Endothelial cell of umbilical vein (primary cell): ENCODE data around the gene ZNF618. TPM values are rescaled to one million over a fixed set of nuclear protein-coding genes. Genes with fewer than 3 reads are reported as not detected.

Experiments used
- BruUV-seq: library from RNA; stranded (reverse); fragments of 400-500 nt; replicated peaks from 2 replicates; lab custom pipeline; 2021; lab: Mats Ljungman, UMichigan
- CTCF ChIA-PET: fragments of 300-600, 350-600 bp; sonication (Branson Sonifier 250); formaldehyde crosslinking; loops from one replicate; lab custom pipeline; 2021; ENCODE audit warnings: antibody characterized with exemption, inconsistent platforms; lab: Charles Lee
- POLR2A ChIA-PET: fragments of 300-600, 350-600 bp; sonication (Branson Sonifier 250); formaldehyde crosslinking; loops from one replicate; lab custom pipeline; 2021; ENCODE audit warnings: antibody characterized with exemption, inconsistent platforms; lab: Charles Lee
- DNase-seq: peaks from one replicate; pipeline ENCODE4 v3.0.0-alpha.2; 2011; ENCODE audit warnings: low read depth, low spot score
- FAIRE-seq: peaks from 2 replicates; lab custom pipeline; 2011; peaks lifted over from hg19 to GRCh38; lab: Jason Lieb, UNC
- H2AFZ ChIP-seq: 2 replicates; pipeline ENCODE4 v1.6.0; 2012; ENCODE audit warnings: low read depth, low read length, control low read depth, inconsistent platforms
- H3K27ac ChIP-seq: 2 replicates; pipeline ENCODE4 v1.5.1; 2011; ENCODE audit warnings: low read depth, mild to moderate bottlenecking, control low read depth, low read length, moderate library complexity; ENCODE audit not compliant: insufficient read depth
- H3K27me3 ChIP-seq, 2 experiments: 2 replicates each; pipeline versions ENCODE4 v1.6.0 to v1.6.1; 2011; ENCODE audit warnings: low read length in 2 of 2, mixed read lengths in 1 of 2; ENCODE audit not compliant: control insufficient read depth in 2 of 2, insufficient read depth in 2 of 2
- H3K36me3 ChIP-seq, 2 experiments: 2 replicates in 1 of 2; 3 replicates in 1 of 2; pipeline ENCODE4 v1.5.1; 2011; ENCODE audit warnings: low read length in 2 of 2, mild to moderate bottlenecking in 1 of 2, moderate library complexity in 1 of 2; ENCODE audit not compliant: control insufficient read depth in 2 of 2, insufficient read depth in 2 of 2; ENCODE audit errors: extremely low read depth in 1 of 2
- H3K4me1 ChIP-seq: 3 replicates; pipeline ENCODE4 v1.5.1; 2011; ENCODE audit warnings: mild to moderate bottlenecking, low read length; ENCODE audit not compliant: control insufficient read depth, insufficient read depth; ENCODE audit errors: extremely low read depth
- H3K4me2 ChIP-seq: 2 replicates; pipeline ENCODE4 v1.6.1; 2011; ENCODE audit warnings: low read length, control low read depth, mixed read lengths; ENCODE audit not compliant: insufficient read depth
- H3K4me3 ChIP-seq, 3 experiments: fragments of 200-600 bp in 1 of 3; sonication (generic), shearing (Covaris generic) in 1 of 3; replicated peaks in 1 of 3; 2 replicates each; pipeline ENCODE4 v1.5.1; 2011 to 2016; ENCODE audit warnings: control low read depth in 3 of 3, low read length in 3 of 3, mild to moderate bottlenecking in 2 of 3, inconsistent platforms in 1 of 3, low read depth in 1 of 3, moderate library complexity in 1 of 3; ENCODE audit not compliant: insufficient read depth in 1 of 3
- H3K79me2 ChIP-seq: 2 replicates; pipeline ENCODE4 v1.6.0; 2012; ENCODE audit warnings: low read length, inconsistent platforms; ENCODE audit not compliant: control insufficient read depth, insufficient read depth
- H3K9ac ChIP-seq: replicated peaks from 2 replicates; pipeline ENCODE3; 2011; ENCODE audit warnings: low read length, control low read depth; ENCODE audit not compliant: insufficient read depth; ENCODE audit errors: extremely low read depth
- H3K9me1 ChIP-seq: replicated peaks from 3 replicates; pipeline ENCODE4 v1.6.0; 2011; ENCODE audit warnings: mild to moderate bottlenecking, low read length; ENCODE audit not compliant: control insufficient read depth, insufficient read depth; ENCODE audit errors: extremely low read depth
- H3K9me3 ChIP-seq: replicated peaks from 2 replicates; pipeline ENCODE4 v1.5.1; 2012; ENCODE audit warnings: low read length, inconsistent platforms; ENCODE audit not compliant: control insufficient read depth, insufficient read depth
- H4K20me1 ChIP-seq: replicated peaks from 2 replicates; pipeline ENCODE3; 2011; ENCODE audit warnings: mild to moderate bottlenecking, low read length; ENCODE audit not compliant: control insufficient read depth, insufficient read depth; ENCODE audit errors: extremely low read depth
- EZH2 ChIP-seq: IDR thresholded peaks from 2 replicates; pipeline ENCODE4 v1.6.1; 2012; ENCODE audit warnings: borderline replicate concordance, low read depth, mild to moderate bottlenecking, moderate library complexity, low read length, inconsistent platforms; ENCODE audit not compliant: severe bottlenecking
- FOS ChIP-seq: IDR thresholded peaks from 2 replicates; pipeline ENCODE4 v1.6.1; 2011; ENCODE audit warnings: mild to moderate bottlenecking, low read length, moderate library complexity, borderline replicate concordance; ENCODE audit not compliant: insufficient read depth
- GATA2 ChIP-seq: IDR thresholded peaks from 2 replicates; pipeline ENCODE4 v1.7.0; 2011; ENCODE audit warnings: low read depth, mild to moderate bottlenecking, moderate library complexity, mixed read lengths, low read length; ENCODE audit not compliant: insufficient read length, insufficient read depth
- JUN ChIP-seq: IDR thresholded peaks from 2 replicates; pipeline ENCODE4 v1.6.1; 2011; ENCODE audit warnings: borderline replicate concordance, low read depth; ENCODE audit not compliant: insufficient read length, insufficient read depth
- MYC ChIP-seq: IDR thresholded peaks from one replicate; pipeline ENCODE4 v1.6.1; 2011; ENCODE audit warnings: mild to moderate bottlenecking, low read depth, low read length
- POLR2A ChIP-seq: IDR thresholded peaks from 2 replicates; pipeline ENCODE4 v1.6.1; 2012; ENCODE audit warnings: low read depth, mild to moderate bottlenecking, control low read depth, low read length
- POLR2AphosphoS5 ChIP-seq: IDR thresholded peaks from 2 replicates; pipeline ENCODE4 v1.6.1; 2012; ENCODE audit warnings: low read depth, mild to moderate bottlenecking, control low read depth, low read length, moderate library complexity; ENCODE audit not compliant: insufficient read depth
- dilution Hi-C: fragments of 300-500 bp; cut with MboI; formaldehyde crosslinking; loops from one replicate; pipeline ENCODE4 v1.15.0; 2019; ENCODE audit warnings: low sequenced_read_pairs; ENCODE audit not compliant: extremely low pct_ligation_motif_present
- intact Hi-C: fragments of 100-400 bp; cut with micrococcal nuclease; formaldehyde crosslinking; loops from one replicate; pipeline ENCODE4 v1.10.0; 2022
- polyA plus RNA-seq, 4 experiments: library from polyadenylated mRNA; depleted of rRNA in 3 of 4; stranded (reverse) in 3 of 4; unstranded in 1 of 4; fragments of >200 nt; gene quantifications; 2 replicates each; pipeline versions ENCODE4 v1.2.1 to v1.2.3, GENCODE V29; 2011 to 2012; ENCODE audit warnings: missing spikeins in 1 of 4
- total RNA-seq: library from RNA; stranded (reverse); gene quantifications from 2 replicates; pipeline ENCODE4 v1.2.3, GENCODE V29; 2021
- TF ChIP-seq, protein P1 (sequence below): IDR thresholded peaks from 2 replicates; pipeline ENCODE4 v1.6.1; 2011; ENCODE audit not compliant: insufficient read depth, insufficient read length
- TF ChIP-seq, protein P2 (sequence below), 2 donors: IDR thresholded peaks; 1 replicate in 1 of 2; 2 replicates in 1 of 2; pipeline ENCODE4 v1.5.1; 2011; ENCODE audit warnings: low read length in 2 of 2, mild to moderate bottlenecking in 2 of 2, moderate library complexity in 2 of 2, control low read depth in 1 of 2, inconsistent platforms in 1 of 2, low read depth in 1 of 2; ENCODE audit not compliant: insufficient read depth in 1 of 2; ENCODE audit errors: extremely low read depth in 1 of 2

ZNF618 gene
- total and polyA plus RNA-seq, 2 donors (not counting 3 experiments of a cell fraction or from before 2014, with no cell fraction given) = 22.6 to 80.3 TPM

DNA sequence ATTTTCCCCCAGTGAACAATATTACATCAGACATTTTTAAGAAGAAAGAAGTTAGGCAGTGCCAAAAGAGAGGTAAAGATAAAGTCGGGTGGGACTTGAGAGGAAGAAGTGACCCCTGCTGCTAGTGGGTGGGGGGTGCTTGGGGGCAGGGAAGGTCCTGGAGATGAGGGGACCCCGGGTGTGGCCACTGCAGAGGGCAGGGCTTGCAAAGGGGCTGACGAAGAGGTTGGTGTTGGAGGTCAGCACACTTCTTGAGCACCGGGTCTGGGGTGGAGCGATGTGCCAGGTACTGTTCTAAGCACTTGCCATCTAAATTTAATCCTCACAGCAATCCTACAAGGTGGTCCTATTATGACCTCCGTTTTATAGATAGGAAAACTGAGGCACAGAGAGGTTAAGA lies 140.0 kb downstream of the ZNF618 start:
- intact Hi-C loops = no loop called here
- no peak for FAIRE-seq
- no TSS peak for BruUV-seq

DNA sequence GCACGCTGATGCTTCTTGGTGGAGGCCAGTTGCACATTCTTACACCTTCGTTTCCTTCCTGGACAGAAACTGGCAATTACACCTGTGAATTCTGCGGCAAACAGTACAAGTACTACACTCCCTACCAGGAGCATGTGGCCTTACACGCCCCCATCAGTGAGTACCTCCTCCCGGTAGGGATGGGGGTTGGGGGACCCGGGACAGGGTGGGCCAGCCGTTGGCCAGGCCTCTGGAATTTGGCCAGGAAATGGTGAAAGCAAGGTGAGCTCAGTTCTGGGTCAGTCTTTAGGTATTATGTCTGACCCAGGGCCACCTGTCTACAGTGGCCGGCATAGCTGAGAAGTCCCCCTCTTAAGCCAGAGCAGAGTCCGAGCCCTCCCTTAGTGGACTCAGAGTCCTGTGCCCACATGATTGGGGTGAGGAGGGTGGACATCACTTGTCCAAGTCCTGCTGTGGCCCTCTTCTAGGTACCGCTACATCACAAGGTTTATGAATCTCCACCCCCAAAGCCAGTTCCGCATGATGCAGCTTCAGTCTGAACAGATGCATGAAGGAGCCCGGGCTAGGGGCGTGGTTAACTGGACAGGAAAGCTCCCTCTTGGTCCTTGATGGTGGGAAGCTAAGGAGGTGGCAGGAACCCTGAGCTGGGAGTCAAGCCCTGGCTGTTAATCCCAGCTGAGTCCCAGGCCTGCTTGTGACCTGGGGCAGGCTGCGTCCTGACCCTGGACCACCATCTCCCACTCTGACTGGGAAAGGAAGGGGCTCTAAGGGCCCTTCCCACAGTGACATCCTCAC lies 140.7 kb downstream of the ZNF618 start:
- peaks cover 11 to 23% of the 10 kb centered on the region in 2 experiments for H3K36me3 ChIP-seq
- FAIRE-seq (no peak), DNase-seq (no peak)
- H4K20me1 ChIP-seq = no peaks in the 10 kb centered on the region
- ChIA-PET POLR2A (no interaction called here), CTCF (no interaction called here)
- no peaks in the 10 kb centered on the region for H3K9me1 ChIP-seq
- H3K9ac ChIP-seq = no peak overlapping the region
- H3K4me2 ChIP-seq = no peak overlapping the region
- H3K27ac ChIP-seq = no peak overlapping the region
- no TSS peak for BruUV-seq
- intact Hi-C loops (no loop called here), dilution Hi-C loops (no loop called here)
- TF ChIP-seq, protein P1, sequence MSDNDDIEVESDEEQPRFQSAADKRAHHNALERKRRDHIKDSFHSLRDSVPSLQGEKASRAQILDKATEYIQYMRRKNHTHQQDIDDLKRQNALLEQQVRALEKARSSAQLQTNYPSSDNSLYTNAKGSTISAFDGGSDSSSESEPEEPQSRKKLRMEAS = no peak
- TF ChIP-seq EZH2 (no peak), FOS (no peak), JUN (no peak), POLR2AphosphoS5 (no peak), POLR2A (no peak), MYC (no peak), GATA2 (no peak)
- TF ChIP-seq, protein P2, sequence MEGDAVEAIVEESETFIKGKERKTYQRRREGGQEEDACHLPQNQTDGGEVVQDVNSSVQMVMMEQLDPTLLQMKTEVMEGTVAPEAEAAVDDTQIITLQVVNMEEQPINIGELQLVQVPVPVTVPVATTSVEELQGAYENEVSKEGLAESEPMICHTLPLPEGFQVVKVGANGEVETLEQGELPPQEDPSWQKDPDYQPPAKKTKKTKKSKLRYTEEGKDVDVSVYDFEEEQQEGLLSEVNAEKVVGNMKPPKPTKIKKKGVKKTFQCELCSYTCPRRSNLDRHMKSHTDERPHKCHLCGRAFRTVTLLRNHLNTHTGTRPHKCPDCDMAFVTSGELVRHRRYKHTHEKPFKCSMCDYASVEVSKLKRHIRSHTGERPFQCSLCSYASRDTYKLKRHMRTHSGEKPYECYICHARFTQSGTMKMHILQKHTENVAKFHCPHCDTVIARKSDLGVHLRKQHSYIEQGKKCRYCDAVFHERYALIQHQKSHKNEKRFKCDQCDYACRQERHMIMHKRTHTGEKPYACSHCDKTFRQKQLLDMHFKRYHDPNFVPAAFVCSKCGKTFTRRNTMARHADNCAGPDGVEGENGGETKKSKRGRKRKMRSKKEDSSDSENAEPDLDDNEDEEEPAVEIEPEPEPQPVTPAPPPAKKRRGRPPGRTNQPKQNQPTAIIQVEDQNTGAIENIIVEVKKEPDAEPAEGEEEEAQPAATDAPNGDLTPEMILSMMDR (IDR thresholded peaks at IDR 0.05; ENCODE audit: extremely low read depth in 1 of 2, insufficient read depth in 1 of 2, low read depth in 1 of 2, low read length in 2 of 2) = no peak
- no peaks in the 10 kb centered on the region for H3K27me3 ChIP-seq
- no peaks in the 10 kb centered on the region for H3K9me3 ChIP-seq
- H2AFZ ChIP-seq = no peak overlapping the region
- H3K4me1 ChIP-seq = no peaks in the 10 kb centered on the region
- H3K4me3 ChIP-seq = no peak overlapping the region
- no peaks in the 10 kb centered on the region for H3K79me2 ChIP-seq

More for the DNA sequence above, 140.0 kb downstream of the ZNF618 start:
- H3K4me1 ChIP-seq = no peaks in the 10 kb centered on the region
- dilution Hi-C loops = no loop called here
- CTCF ChIA-PET = no interaction called here
- no peak overlapping the region for H3K4me3 ChIP-seq
- no peak for DNase-seq
- TF ChIP-seq FOS = no peak
- TF ChIP-seq EZH2 = no peak
- TF ChIP-seq MYC = no peak
- TF ChIP-seq, protein P1 = no peak
- TF ChIP-seq GATA2 = no peak
- no peak for TF ChIP-seq JUN
- H3K9ac ChIP-seq = no peak overlapping the region
- no peak overlapping the region for H3K4me2 ChIP-seq
- POLR2A ChIA-PET = no interaction called here
- H3K9me1 ChIP-seq = no peaks in the 10 kb centered on the region
- H4K20me1 ChIP-seq = no peaks in the 10 kb centered on the region
- H2AFZ ChIP-seq = no peak overlapping the region
- no peak overlapping the region for H3K27ac ChIP-seq
- peaks cover 7 to 26% of the 10 kb centered on the region in 2 experiments for H3K36me3 ChIP-seq
- no peaks in the 10 kb centered on the region for H3K27me3 ChIP-seq
- H3K9me3 ChIP-seq = no peaks in the 10 kb centered on the region
- H3K79me2 ChIP-seq = no peaks in the 10 kb centered on the region
